ENCODE data around the gene CACNA1I. TPM values are rescaled to one million over a fixed set of nuclear protein-coding genes. Genes with fewer than 3 reads are reported as not detected.

Gene CACNA1I
- polyA plus RNA-seq, 1 of the 3 experiments (the other 2 are of a cell fraction), result not detected

GRCh38 chr22:39569066-39569465 is 1.5 kb upstream of the CACNA1I start (continued):
- TF ChIP-seq NFIC (IDR thresholded peaks at IDR 0.05; ENCODE audit: borderline replicate concordance) (no peak), ZBTB33 (IDR thresholded peaks at IDR 0.05; ENCODE audit: borderline replicate concordance, low read depth) (no peak), RAD21 (IDR thresholded peaks at IDR 0.05; ENCODE audit: low read length) (no peak), NRF1 (IDR thresholded peaks at IDR 0.05; ENCODE audit: low read depth, low read length) (no peak), PBX3 (IDR thresholded peaks at IDR 0.05) (no peak), ELF1 (IDR thresholded peaks at IDR 0.05) (no peak)

GRCh38 chr22:39570226-39570625 is 327 bp upstream of the CACNA1I start:
- no peaks in the 10 kb centered on the region for H3K79me2 ChIP-seq (ENCODE audit: insufficient read depth)
- H3F3A ChIP-seq (replicated peaks; ENCODE audit: insufficient read depth), result no peaks in the 10 kb centered on the region
- ChIA-PET CTCF (no interaction called here), POLR2A (no interaction called here)
- DNase-seq, result no peak
- H3K9ac ChIP-seq, result no peak overlapping the region
- H2AFZ ChIP-seq (ENCODE audit: low read depth), result no peak overlapping the region
- H3K4me3 ChIP-seq (ENCODE audit: low read depth in 2 of 2, low read length in 1 of 2), result no peak overlapping the region
- no peaks in the 10 kb centered on the region for H3K9me2 ChIP-seq
- 0 out of 4 replicates have a peak, but pooled peaks cover 0 to 8% of the 10 kb centered on the region in 2 experiments for H3K4me1 ChIP-seq (ENCODE audit: control insufficient read depth in 1 of 2, insufficient read depth in 2 of 2, low read depth in 1 of 2, low read length in 1 of 2)
- H3K27me3 ChIP-seq (ENCODE audit: insufficient read depth), result no peaks in the 10 kb centered on the region
- H3K4me2 ChIP-seq, result no peak overlapping the region
- no peaks in the 10 kb centered on the region for H3K36me3 ChIP-seq (replicated peaks in 1 of 2; ENCODE audit: control insufficient read depth in 1 of 2, insufficient read depth in 2 of 2, low read length in 1 of 2)
- WGBS (ENCODE audit: low lambda C conversion rate), result 72% methylated on average over 2 of the region's 3 CpGs
- TF ChIP-seq FOXJ3 (CRISPR knock-in tag; IDR thresholded peaks at IDR 0.05) (no peak), RCOR1 (IDR thresholded peaks at IDR 0.05; ENCODE audit: low read length) (no peak), REST (IDR thresholded peaks at IDR 0.05; ENCODE audit: low read depth, low read length) (no peak), RXRA (IDR thresholded peaks at IDR 0.05; ENCODE audit: borderline replicate concordance, low read depth) (no peak), RAD21 (IDR thresholded peaks at IDR 0.05; ENCODE audit: low read length) (no peak), GABPA (IDR thresholded peaks at IDR 0.05; ENCODE audit: low read depth) (no peak), MAX (IDR thresholded peaks at IDR 0.05; ENCODE audit: low read depth) (no peak), CHD2 (IDR thresholded peaks at IDR 0.05; ENCODE audit: low read length, partially characterized antibody) (no peak), YY1 (IDR thresholded peaks at IDR 0.05; ENCODE audit: low read depth) (no peak), ZBTB33 (IDR thresholded peaks at IDR 0.05; ENCODE audit: borderline replicate concordance, low read depth) (no peak), PBX3 (IDR thresholded peaks at IDR 0.05) (no peak), FOSL2 (IDR thresholded peaks at IDR 0.05; ENCODE audit: borderline replicate concordance, low read depth) (no peak), RFX5 (IDR thresholded peaks at IDR 0.05; ENCODE audit: low read length) (no peak), MEF2A (IDR thresholded peaks at IDR 0.05; ENCODE audit: borderline replicate concordance, low read depth) (no peak), POLR2AphosphoS5 (IDR thresholded peaks at IDR 0.05; ENCODE audit: low read depth, low read length) (no peak), JUND (IDR thresholded peaks at IDR 0.05) (no peak), CTCF (IDR thresholded peaks at IDR 0.05) (no peak)
- no peaks in the 10 kb centered on the region for H3K9me3 ChIP-seq
- H4K20me1 ChIP-seq (ENCODE audit: insufficient read depth), result no peaks in the 10 kb centered on the region
- H3K27ac ChIP-seq (ENCODE audit: low read depth in 2 of 2, low read length in 1 of 2), result no peak overlapping the region

All from SK-N-SH (cell line).